ENCODE measurements around the gene SLC4A7. TPM values are rescaled to one million over a fixed set of nuclear protein-coding genes. Genes with fewer than 3 reads are reported as not detected.

SLC4A7 gene
- total and polyA plus RNA-seq, 10 of the 15 experiments (the other 5 are each of a cell fraction or from before 2014, with no cell fraction given) = 4.4 to 41.4 (median 18.3) TPM

DNA sequence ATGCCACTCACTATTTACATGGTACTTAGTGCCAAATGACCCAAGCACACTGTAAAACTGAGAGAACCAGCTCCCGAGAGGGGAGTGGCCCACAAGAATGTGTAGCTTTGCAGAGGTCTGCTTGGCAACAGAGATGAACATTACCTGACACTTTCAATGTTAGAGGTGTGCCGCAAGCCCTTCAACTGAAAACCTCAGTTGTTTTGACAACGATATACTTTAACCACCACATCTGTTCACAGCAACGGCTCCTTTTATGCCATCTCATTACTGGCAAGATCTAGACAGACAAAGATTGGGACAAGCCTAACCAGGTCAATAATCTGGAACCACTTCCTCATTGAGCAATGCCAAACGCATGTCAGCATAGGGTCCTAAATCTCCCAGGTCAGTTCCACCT is 138.7 kb downstream of the SLC4A7 start:
- no peak overlapping the region for H3K4me2 ChIP-seq (ENCODE audit: control insufficient read depth, insufficient read depth)
- WGBS (ENCODE audit: insufficient coverage, insufficient replicate concordance, low lambda C conversion rate, missing lambda C conversion rate) = 39% methylated on average over 5 of the region's 5 CpGs
- peaks cover 10% of the 10 kb centered on the region for H3K4me1 ChIP-seq (ENCODE audit: control insufficient read depth, insufficient read depth, low read length)
- H4K20me1 ChIP-seq (ENCODE audit: control insufficient read depth, insufficient read depth) = no peaks in the 10 kb centered on the region
- in situ Hi-C loops (cut with MboI) (no loop called here), intact Hi-C loops (cut with micrococcal nuclease; ENCODE audit: unreplicated experiment) (no loop called here)
- RAD21 ChIA-PET (ENCODE audit: unreplicated experiment) = interaction anchor here (0.9 to 1.6 kb wide), 2 partner anchors 9 to 12 kb away, joined by 4 read pairs; no protein-coding TSS in a partner anchor
- POLR2A ChIA-PET = interaction anchor here (1.0 kb wide), 1 partner anchor 32 kb away, joined by 3 read pairs; no protein-coding TSS in a partner anchor
- H3K27me3 ChIP-seq (replicated peaks in 1 of 2; ENCODE audit: control insufficient read depth in 2 of 2, insufficient read depth in 2 of 2, low read length in 1 of 2) = no peaks in the 10 kb centered on the region
- no peak for FAIRE-seq
- SMC1A ChIA-PET (ENCODE audit: uncharacterized antibody, unreplicated experiment) = interaction anchor here (0.8 to 1.8 kb wide), 8 partner anchors 9 to 321 kb away, joined by 3 to 9 read pairs (median 4); no protein-coding TSS in a partner anchor
- no peak overlapping the region for H3K9ac ChIP-seq (ENCODE audit: control insufficient read depth, insufficient read depth, low read length)
- CTCF ChIA-PET = interaction anchor here (1.0 to 1.2 kb wide), 3 partner anchors 20 to 312 kb away, joined by 3 to 6 read pairs (median 3); no protein-coding TSS in a partner anchor
- no peaks in the 10 kb centered on the region for H3K9me3 ChIP-seq (replicated peaks; ENCODE audit: control insufficient read depth, insufficient read depth, low read length)
- no TSS peak for BruUV-seq (replicated peaks)
- DNase-seq (ENCODE audit: low read depth, low spot score) = no peak
- peak; percentile 76 for ATAC-seq
- H3K36me3 ChIP-seq (ENCODE audit: control insufficient read depth in 2 of 2, insufficient read depth in 2 of 2, low read length in 1 of 2) = no peaks in the 10 kb centered on the region
- TF ChIP-seq MTA2 (IDR thresholded peaks at IDR 0.05; ENCODE audit: low read depth) = peak; percentile 65
- TF ChIP-seq EP300 (IDR thresholded peaks at IDR 0.05; ENCODE audit: borderline replicate concordance in 1 of 2, control insufficient read depth in 1 of 2, low read depth in 2 of 2, low read length in 2 of 2) = peak in 1 of 2 experiments; percentile 25; a peak in 1 of 4 replicates
- TF ChIP-seq NFYB (IDR thresholded peaks at IDR 0.05; ENCODE audit: insufficient read depth, low read depth, low read length) = no peak
- peak; percentile 67; the same call in 1 of the 2 replicates for TF ChIP-seq SPI1 (IDR thresholded peaks at IDR 0.05; ENCODE audit: borderline replicate concordance, insufficient read depth, low read depth, low read length)
- H3K27ac ChIP-seq (ENCODE audit: control insufficient read depth, insufficient read depth) = no peak overlapping the region
- H2AFZ ChIP-seq (ENCODE audit: control insufficient read depth, low read depth, low read length) = no peak overlapping the region
- no peaks in the 10 kb centered on the region for H3K79me2 ChIP-seq (ENCODE audit: control insufficient read depth, insufficient read depth, low read length)
- H3K4me3 ChIP-seq = no peak overlapping the region

DNA sequence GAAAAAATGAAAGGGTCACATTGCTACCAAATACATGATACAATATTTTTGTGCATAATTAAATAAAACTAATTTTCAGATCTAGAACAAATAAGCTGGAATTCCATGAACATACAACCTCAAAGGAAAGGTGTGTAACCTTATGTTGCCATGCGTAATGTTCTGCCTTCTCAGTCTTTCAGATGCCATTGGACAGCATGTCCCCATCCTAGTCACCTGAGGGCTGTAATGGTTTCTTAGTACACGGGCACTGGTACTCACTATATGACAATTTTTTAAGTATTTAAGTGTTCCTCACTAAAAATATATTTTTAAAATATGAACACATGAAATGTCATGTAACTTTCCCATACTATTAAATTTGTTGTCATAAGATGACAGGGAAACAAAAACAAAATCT is 139.1 kb downstream of the SLC4A7 start:
- Histone ChIP-seq H3K4me1 (ENCODE audit: control insufficient read depth, insufficient read depth, low read length) (peaks cover 8% of the 10 kb centered on the region), H4K20me1 (ENCODE audit: control insufficient read depth, insufficient read depth) (no peaks in the 10 kb centered on the region), H3K36me3 (ENCODE audit: control insufficient read depth in 2 of 2, insufficient read depth in 2 of 2, low read length in 1 of 2) (no peaks in the 10 kb centered on the region), H3K79me2 (ENCODE audit: control insufficient read depth, insufficient read depth, low read length) (no peaks in the 10 kb centered on the region), H3K27ac (ENCODE audit: control insufficient read depth, insufficient read depth) (no peak overlapping the region), H2AFZ (ENCODE audit: control insufficient read depth, low read depth, low read length) (no peak overlapping the region), H3K4me2 (ENCODE audit: control insufficient read depth, insufficient read depth) (no peak overlapping the region), H3K9me3 (replicated peaks; ENCODE audit: control insufficient read depth, insufficient read depth, low read length) (no peaks in the 10 kb centered on the region), H3K4me3 (no peak overlapping the region), H3K27me3 (replicated peaks in 1 of 2; ENCODE audit: control insufficient read depth in 2 of 2, insufficient read depth in 2 of 2, low read length in 1 of 2) (no peaks in the 10 kb centered on the region), H3K9ac (ENCODE audit: control insufficient read depth, insufficient read depth, low read length) (no peak overlapping the region)
- ChIA-PET RAD21 (ENCODE audit: unreplicated experiment) (interaction anchor here (1.6 kb wide), 1 partner anchor 13 kb away, joined by 4 read pairs; no protein-coding TSS in a partner anchor), SMC1A (ENCODE audit: uncharacterized antibody, unreplicated experiment) (interaction anchor here (1.0 to 1.8 kb wide), 7 partner anchors 10 to 322 kb away, joined by 3 to 9 read pairs (median 4); no protein-coding TSS in a partner anchor), POLR2A (no interaction called here), CTCF (interaction anchor here (0.9 kb wide), 1 partner anchor 9 kb away, joined by 3 read pairs; no protein-coding TSS in a partner anchor)
- no peak for DNase-seq (ENCODE audit: low read depth, low spot score)
- ATAC-seq = no peak
- in situ Hi-C loops (cut with MboI) (no loop called here), intact Hi-C loops (cut with micrococcal nuclease; ENCODE audit: unreplicated experiment) (no loop called here)
- no TSS peak for BruUV-seq (replicated peaks)
- FAIRE-seq = no peak
- 44% methylated on average over 2 of the region's 2 CpGs for WGBS (ENCODE audit: insufficient coverage, insufficient replicate concordance, low lambda C conversion rate, missing lambda C conversion rate)
- TF ChIP-seq, protein P1, sequence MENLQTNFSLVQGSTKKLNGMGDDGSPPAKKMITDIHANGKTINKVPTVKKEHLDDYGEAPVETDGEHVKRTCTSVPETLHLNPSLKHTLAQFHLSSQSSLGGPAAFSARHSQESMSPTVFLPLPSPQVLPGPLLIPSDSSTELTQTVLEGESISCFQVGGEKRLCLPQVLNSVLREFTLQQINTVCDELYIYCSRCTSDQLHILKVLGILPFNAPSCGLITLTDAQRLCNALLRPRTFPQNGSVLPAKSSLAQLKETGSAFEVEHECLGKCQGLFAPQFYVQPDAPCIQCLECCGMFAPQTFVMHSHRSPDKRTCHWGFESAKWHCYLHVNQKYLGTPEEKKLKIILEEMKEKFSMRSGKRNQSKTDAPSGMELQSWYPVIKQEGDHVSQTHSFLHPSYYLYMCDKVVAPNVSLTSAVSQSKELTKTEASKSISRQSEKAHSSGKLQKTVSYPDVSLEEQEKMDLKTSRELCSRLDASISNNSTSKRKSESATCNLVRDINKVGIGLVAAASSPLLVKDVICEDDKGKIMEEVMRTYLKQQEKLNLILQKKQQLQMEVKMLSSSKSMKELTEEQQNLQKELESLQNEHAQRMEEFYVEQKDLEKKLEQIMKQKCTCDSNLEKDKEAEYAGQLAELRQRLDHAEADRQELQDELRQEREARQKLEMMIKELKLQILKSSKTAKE (IDR thresholded peaks at IDR 0.05; ENCODE audit: low read depth, poor library complexity, severe bottlenecking) = no peak
- TF ChIP-seq SUPT20H (IDR thresholded peaks at IDR 0.05; ENCODE audit: borderline replicate concordance, control insufficient read depth, low read depth, low read length) = no peak
- no peak for TF ChIP-seq JUNB (IDR thresholded peaks at IDR 0.05)
- TF ChIP-seq MTA3 (IDR thresholded peaks at IDR 0.05; ENCODE audit: borderline replicate concordance, low read length) = no peak
- TF ChIP-seq SUZ12 (IDR thresholded peaks at IDR 0.05; ENCODE audit: unreplicated experiment) = no peak
- TF ChIP-seq TARDBP (IDR thresholded peaks at IDR 0.05; ENCODE audit: borderline replicate concordance) = no peak
- no peak for TF ChIP-seq MEF2B (IDR thresholded peaks at IDR 0.05; ENCODE audit: partially characterized antibody, poor library complexity, severe bottlenecking)
- TF ChIP-seq STAT1 (conservative IDR thresholded peaks at IDR 0.05) = no peak
- TF ChIP-seq ZNF384 (IDR thresholded peaks at IDR 0.05; ENCODE audit: borderline replicate concordance, low read depth, low read length) = no peak
- no peak for TF ChIP-seq MEF2A (IDR thresholded peaks at IDR 0.05; ENCODE audit: insufficient read depth, low read depth, low read length)
- no peak for TF ChIP-seq SIN3A (IDR thresholded peaks at IDR 0.05; ENCODE audit: low read depth, low read length)
- TF ChIP-seq SPI1 (IDR thresholded peaks at IDR 0.05; ENCODE audit: borderline replicate concordance, insufficient read depth, low read depth, low read length) = no peak

Measured in GM12878 (cell line).